DMS 273 (cell line): Measurements from ENCODE around the gene ANO1.
"Not testable (repeated sequence)": the region's sequence is repeated elsewhere in the genome, so short reads cannot be mapped to it uniquely, and the experiment has no call there.

Experiments
- DNase-seq: peaks from one replicate; lab custom pipeline; 2025; ENCODE audit not compliant: unreplicated experiment; lab: John Stamatoyannopoulos, UW

Gene ANO1

DNA sequence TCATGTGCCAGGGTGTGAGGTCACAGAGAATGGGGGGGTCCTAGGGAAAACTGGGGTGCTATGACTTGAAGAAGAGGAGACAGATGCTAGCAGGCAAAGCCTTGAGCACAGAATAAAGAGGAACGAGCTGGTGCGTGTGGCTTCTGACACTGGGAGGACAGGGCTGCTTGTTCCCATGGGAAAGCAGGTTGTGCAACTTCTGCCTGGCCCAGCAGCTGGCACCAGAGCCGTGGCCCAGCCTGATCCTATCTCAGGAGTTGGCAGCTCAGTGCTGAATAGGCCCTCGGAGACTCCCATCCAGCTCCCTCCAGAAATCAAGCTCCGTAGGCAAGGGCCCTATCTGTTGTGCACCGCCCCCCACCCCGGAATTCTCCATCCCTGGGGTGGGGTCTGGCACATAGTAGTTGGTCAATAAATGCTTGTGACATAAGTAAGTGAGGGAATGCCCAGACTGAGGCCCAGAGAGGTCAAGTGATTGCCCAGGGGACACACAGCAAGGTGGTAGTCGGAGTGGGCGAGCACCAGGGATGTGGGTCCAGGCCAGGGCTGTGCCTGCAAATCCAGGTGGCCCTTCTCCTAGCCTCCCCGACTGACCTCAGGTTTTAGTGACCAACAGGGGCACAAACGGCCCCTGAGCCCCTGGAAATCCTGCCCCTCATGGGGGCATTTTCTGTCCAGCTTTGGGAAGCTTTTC is 105.5 kb downstream of the ANO1 start:
- peak; percentile 4 for DNase-seq

DNA sequence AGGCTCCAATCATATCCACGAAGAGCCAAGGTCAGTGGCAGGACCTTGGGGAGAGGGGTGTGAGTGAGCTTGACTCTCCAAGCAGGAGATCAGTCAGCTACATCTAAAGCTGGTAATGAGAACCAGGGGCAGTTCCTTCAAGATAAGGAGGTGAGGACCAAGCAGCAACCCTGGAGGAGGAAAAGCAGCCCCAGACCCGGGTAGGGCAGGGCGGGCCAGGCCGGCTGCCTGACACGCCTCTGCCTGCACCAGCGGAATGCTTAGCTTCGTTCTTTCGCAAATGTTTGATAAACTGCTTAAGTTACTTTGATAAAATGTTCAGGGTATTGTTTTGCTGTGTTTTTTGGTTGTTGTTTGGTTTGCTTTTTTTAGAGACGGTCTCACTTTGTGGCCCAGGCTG is 106.3 kb downstream of the ANO1 start:
- DNase-seq: no peak

DNA sequence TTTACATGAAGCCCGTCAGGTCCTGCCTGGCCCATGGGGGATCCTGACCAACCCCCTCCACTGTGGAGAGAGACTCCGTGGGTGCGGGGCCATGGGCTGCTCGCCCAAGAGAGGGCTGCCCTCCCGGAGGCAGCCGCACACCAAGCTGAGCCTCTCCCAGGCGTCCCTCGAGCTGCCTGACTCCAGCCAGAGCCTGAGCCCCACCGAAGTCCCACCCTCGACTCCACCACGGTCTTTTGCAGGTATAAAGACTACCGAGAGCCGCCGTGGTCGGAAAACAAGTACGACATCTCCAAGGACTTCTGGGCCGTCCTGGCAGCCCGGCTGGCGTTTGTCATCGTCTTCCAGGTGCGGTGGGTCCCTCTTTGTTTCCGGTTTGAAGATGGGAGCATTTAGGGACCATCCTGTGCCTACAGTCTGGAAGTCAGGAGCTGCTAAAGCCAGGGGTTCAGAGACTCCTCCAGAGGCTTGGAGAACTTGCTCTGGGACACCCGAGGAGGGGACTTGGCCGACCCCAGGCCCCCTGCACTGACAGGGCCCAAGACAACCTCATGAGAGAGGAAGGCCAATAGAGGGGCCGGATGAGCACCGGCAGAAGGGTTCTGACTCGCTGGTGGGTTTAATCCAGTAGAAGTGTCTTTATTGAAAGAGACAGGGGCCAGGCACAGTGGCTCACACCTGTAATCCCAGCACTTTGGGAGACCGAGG is 107.4 kb downstream of the ANO1 start:
- DNase-seq: no peak

DNA sequence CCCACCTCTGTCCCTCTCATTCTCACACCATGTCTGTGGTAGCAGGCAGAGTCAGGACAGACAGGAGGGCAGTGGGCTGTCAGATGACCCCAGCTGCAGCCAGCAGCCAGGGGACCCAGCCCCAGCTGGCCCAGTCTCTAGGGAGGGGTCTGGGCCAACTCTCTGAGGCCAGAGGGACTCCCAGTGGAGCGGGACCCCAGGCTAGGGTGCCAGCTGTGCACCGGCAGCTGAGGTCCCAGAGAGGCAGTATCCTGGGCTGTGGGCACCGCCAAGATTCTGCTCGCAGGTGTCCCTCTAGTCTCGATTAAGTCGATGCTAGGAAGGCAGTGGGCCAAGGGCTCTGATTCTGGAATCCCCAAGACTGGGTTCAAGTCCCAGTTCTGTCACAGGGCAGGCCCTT is 108.3 kb downstream of the ANO1 start:
- no peak for DNase-seq

DNA sequence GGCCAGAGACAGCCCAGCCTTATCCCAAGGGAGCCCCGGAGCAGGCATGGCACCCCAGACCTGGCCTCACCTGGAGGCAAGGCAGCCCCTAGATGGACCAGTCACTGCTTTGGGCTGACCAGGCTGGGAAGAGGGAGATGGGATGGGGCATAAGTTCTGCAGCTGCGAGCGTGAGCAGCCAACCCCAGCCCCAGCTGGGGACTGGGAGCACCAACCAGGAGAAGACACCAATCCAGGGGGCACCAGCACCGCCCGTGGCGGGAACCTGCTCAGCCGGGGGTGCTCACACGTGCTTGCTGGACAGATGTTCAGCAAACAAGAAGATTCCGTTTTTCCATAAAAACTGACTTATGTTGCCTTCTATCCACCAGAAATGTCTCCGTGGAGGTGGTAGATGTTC is 108.8 kb downstream of the ANO1 start:
- DNase-seq: no peak

DNA sequence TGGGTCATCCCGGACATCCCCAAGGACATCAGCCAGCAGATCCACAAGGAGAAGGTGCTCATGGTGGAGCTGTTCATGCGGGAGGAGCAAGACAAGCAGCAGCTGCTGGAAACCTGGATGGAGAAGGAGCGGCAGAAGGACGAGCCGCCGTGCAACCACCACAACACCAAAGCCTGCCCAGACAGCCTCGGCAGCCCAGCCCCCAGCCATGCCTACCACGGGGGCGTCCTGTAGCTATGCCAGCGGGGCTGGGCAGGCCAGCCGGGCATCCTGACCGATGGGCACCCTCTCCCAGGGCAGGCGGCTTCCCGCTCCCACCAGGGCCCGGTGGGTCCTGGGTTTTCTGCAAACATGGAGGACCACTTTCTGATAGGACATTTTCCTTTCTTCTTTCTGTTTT is 109.7 kb downstream of the ANO1 start:
- no peak for DNase-seq

DNA sequence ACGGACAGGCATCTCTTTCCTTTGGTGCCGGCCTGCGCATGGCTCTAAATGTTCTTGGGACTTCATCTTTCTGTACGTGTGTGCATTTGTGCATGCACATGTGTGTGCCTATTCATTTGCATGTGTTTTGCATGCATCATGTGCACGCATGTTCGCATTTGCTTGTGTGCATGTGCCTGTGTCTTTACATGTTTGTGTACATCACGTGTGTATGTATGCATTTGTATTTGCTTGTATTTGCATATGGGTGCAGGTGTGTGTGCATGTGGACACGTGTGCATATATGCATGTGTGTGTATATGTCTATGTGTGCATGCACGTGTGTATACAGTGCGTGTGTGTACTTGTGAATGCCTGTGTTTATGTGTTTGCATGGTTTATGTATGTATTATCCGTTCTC is 111.5 kb downstream of the ANO1 start:
- no peak for DNase-seq

DNA sequence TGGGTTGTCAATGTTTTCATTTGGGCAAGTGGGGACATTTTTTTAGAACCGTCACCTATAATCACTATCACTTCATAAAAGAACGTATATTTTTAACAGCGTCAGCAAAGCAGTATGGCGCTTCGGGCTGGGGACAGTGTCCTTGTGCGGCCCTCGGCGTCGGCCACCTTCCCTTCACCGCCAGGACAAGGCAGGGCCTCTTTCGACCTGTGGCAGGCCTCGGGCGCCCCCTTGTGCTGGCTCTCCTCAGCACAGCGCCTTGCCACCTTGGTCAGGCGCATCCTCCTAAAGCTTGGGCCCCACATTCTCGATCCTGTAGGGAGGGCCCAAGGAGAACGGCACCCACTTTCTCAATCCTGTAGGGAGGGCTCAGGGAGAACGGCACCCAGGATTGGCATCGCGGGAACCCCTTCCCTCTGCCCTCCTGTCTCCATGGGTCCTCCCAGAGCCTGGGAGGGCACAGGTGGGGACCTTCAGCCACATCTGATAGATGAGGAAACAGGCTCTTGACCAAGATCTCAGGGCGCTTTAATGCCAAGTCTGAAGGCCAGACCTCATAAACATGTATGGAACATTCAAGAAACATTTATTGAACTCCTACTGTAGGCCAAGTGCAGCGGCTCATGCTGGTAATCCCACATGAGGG is 113.5 kb downstream of the ANO1 start:
- peak; percentile 68 for DNase-seq

DNA sequence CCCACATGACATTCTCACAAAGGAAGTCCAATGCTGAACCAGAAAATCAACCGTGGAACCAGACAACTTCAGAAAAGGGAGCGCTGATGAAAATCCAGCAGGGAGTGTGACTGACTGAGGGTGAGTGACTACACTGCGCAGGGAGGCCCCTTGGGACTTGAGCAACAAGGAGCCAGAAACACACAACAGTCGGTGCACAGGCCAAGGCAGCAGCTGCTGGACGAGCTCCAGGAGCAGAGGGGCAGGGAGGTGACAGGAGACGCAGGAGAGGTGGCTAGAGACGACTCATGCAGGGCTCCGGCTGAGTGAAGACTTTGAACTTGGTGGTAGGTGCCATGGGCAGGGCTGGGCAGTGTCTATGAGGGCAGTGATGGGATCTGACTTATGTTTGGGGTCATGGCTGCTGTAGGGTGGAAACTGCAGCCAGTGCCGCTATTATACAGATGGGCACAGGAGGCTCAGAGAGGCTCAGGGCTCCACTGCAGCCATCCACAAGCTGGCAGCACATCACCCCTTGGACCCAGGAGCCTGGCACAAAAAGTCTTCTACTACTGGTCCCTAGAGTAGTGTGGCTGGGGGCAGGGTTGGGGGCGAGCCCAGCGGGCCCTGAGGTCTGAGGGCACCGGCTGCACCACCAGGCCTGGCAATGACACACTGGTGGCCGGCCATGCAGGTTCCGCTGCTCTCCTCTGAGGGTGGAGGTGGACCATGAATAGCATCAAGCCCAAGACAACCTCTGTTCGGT is 114.7 kb downstream of the ANO1 start:
- DNase-seq: no peak

DNA sequence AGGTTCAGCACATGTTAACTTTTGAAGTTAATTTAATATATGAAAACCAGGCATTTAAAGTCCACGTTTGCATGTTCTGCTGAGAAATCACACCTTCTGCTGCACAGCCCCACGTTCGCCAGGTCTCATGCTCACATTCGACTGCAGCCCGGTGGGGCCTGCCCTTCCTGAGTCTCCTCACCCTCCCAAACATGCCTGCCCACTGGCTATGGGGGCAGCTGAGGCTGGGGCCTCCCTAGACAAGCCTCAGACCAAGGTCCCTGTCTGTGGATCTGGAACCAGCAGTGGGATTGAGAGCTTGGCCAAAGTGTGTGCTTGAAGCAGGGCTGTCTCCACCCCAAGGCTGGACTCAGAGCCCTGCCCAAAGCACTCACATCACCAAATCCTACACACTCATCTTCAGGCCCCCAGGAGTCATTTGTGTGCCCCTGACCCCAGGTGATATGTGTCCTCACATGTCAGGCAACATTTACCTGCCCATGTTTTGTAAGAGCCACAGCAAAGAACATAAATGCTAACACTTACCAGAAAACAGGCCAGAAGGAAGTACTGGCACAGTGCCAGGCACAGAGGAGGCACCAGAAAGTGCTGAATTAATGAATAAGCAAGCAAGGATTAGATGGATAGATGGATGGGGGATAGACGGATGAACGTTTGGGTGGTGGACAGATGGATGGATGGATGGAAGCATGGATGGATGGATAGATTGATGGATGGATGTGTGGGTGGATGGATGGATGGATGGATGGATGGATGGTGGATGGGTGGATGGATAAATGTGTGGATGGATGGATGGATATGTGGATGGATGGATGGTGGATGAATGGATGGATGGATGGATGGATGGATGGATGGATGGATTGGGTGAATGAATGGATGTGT is 115.5 kb downstream of the ANO1 start:
- DNase-seq: peak; percentile 15

DNA sequence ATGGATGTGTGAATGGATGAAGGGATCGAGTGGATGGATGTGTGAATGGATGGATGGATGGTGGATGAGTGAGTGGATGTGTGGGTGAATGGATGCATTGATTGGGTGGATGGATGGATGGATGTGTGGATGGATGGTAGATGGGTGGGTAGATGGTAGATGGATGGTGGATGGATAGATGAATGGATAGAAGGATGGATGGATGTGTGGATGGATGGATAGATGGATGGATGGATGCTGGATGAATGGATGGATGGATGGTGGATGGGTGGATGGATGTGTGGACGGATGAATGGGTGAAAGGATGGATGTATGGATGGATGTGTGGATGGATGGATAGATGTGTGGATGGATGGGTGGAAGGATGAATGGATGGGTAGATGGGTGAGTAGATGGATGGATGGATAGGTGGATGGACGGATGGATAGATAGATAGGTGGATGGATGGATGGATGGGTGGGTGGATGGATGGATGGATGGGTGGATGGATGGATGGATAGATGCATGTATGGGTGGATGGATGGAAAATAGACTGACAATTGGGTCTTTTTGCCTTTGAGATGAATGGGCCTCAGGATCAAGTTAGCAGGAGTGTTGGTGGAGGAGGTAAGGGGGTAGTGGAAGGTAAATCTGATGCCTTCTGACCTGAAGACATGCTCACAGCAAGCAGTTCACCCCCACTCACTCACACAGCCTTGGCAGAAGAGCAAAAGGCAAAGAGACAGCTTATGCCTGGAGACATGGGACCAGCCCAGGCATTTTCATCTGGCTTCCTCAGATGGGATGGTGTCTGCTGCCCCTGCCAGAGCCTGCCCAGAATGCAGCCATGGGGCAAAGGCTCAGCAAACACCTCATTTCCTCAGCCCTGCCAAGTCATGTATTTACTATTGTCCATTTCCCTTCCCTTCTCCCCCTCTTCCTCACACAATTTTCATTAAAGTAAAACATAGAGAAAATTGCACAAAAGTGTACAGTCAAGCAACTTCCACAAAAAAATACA is 117.0 kb downstream of the ANO1 start:
- DNase-seq: no peak

DNA sequence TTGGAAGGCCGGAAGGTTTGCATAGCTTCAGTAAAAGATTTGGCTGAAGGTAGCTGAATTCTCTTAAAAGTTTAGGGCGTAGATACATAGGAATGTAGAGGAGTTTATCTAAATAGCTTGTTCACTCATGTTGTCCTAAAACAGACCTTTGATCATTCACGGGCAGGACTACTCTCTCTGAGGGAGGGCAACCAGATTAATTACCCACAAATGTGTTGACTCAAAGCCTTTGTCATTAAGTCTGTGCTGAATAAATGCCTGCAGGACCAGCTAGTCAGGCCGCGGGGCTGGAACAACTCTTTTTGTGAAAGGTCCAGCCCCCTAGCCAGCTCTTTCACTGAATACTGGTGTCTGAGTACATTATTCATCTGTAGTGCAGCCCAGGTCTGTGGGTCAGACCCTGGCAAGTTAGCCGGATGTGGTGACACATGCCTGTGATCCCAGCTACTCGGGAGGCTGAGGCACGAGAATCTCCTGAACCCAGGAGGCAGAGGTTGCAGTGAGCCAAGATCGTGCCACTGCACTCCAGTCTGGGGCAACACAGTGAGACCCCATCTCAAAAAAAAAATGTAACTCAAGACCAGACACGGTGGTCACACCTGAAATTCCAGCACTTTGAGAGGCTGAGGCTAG is 122.2 kb downstream of the ANO1 start:
- DNase-seq: no peak

DNA sequence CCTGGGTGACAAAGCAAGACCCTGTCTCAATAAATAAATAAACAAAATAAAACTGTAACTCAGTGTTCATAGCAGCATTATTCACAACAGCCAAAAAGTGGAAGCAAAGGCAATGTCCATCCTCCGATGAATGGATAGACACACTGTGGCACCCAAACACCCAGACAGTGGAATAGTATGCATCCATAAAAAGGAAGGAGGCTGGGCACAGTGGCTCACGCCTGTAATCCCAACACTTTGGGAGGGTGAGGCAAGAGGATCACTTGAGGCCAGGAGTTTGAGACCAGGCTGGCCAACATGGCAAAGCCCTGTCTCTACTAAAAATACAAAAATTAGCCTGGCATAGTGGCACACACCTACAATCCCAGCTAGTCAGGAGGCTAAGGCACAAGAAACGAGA is 122.9 kb downstream of the ANO1 start:
- not testable (repeated sequence) for DNase-seq

DNA sequence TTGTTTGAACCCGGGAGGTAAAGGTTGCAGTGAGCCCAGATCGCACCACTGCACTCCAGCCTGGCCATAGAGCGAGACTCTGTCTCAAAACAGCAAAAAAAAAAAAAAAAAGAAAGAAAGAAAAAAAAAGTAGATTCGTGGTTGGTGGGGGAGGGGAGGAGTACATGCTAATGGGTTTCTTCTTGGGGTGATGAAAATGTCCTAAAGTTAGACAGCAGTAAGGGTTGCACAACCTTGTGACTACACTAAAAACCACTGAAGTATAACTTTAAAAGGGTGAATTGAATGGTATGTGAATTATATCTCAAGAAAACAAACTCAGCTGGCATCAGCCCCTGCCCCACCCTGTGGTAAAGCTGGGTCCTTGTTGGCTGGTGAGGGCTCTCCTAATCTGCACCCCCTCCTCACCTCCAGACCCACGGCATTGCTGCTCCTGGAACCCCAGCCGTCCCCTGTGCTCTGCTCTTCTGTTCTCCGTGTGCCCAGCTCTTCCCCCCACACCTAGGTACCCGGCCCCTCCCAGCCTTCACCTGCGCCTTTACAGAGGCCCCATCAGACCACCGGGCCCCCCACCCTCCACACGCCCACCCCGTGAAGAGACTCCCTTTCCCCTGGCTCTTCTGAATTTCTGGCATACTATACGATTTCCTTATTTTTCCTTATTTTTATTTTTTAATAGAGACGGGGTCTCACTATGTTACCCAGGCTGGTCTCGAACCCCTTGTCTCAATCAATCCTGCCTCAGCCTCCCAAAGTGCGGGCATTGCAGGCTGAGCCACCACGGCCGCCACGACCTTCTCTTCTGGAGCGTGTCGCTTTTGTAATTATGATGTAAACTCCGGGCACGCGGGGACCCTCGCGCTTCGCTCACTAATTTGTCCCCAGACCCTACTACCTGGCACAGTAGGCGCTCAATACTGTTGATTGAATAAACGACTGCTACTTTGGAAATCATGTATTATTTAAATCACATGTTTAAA is 124.1 kb downstream of the ANO1 start:
- DNase-seq: no peak

DNA sequence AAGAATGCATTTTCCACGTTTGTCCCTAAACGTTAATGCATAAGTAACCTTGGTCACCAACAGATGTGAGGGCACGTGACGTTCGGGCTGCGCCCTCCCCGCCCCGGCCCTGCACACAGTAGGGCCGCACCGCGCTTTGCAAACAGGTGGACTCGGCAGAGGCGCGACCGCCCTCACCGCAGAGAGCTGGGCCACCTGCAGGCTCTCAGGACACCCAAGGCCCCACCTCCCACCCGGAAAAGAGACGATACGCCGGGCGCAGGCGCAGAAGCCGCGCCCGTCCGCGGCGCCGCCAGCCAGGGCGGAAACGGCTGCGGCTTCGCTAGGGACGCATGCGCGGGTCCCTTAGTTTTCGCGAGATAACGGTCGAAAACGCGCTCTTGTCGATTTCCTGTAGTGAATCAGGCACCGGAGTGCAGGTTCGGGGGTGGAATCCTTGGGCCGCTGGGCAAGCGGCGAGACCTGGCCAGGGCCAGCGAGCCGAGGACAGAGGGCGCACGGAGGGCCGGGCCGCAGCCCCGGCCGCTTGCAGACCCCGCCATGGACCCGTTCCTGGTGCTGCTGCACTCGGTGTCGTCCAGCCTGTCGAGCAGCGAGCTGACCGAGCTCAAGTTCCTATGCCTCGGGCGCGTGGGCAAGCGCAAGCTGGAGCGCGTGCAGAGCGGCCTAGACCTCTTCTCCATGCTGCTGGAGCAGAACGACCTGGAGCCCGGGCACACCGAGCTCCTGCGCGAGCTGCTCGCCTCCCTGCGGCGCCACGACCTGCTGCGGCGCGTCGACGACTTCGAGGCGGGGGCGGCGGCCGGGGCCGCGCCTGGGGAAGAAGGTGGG is 125.0 kb downstream of the ANO1 start, which contains the start of gene FADD:
Gene FADD, plus strand, starts transcription at position 377 of the 831 bp plus-strand sequence. Its CDS starts 164 bp downstream, at position 541.
- peak; percentile 95 for DNase-seq

DNA sequence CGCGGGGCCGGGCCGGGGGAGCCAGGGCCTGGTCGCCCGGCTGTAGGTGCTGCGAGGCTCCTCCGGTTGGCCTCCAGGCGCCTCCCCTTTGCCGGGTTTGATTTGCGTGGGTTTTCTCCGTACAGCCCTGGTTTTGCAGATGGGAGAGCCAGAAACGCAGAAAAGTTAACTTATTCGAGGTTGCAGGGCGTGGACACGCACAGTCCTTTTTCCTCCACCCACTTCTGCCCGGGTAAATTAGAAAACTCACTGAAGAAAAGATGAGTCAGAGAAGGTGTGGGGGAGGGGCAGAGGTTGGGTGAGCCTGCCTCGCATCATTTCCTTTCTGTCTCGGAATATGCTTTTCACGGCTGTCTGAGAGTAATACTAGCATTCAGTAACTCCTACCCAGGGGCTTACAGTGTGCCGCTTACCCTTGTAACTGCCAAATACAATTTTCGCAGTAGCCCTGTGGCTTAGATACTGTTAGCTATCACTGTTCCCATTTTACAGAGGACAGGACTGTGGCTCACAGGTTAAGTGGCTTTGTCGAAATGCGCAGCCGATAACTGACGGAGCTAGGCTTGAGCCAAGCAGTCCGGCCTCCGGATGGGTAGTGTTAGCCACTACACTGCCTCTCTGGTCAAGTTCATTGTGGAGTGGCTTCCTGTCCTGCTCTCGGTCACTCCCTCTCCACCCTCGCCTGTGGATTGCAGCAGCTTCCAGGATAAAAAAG is 125.8 kb downstream of the ANO1 start:
- DNase-seq: peak; percentile 59
